B cell (primary cell): ENCODE data around the gene ANTXRL. TPM values are rescaled to one million over a fixed set of nuclear protein-coding genes. Genes with fewer than 3 reads are reported as not detected.

Experiments
- ATAC-seq: fragments of 200-7000 bp; cut with Tn5 transposase; one replicate; pipeline ENCODE4 v1.10.0; 2021; ENCODE audit warnings: low read depth, mild to moderate bottlenecking, moderate number of reproducible peaks, moderate library complexity
- CTCF ChIA-PET: fragments of 350-600 bp; sonication (Branson Sonifier 250); formaldehyde crosslinking; loops from one replicate; lab custom pipeline; 2021; ENCODE audit warnings: antibody characterized with exemption, inconsistent platforms; lab: Charles Lee
- POLR2A ChIA-PET: fragments of 350-600 bp; sonication (Branson Sonifier 250); formaldehyde crosslinking; loops from one replicate; lab custom pipeline; 2021; ENCODE audit warnings: antibody characterized with exemption; lab: Charles Lee
- DNase-seq: peaks from one replicate; pipeline ENCODE4 v3.0.0; 2013
- H2AFZ ChIP-seq: 2 replicates; pipeline ENCODE4 v1.6.1; 2012; ENCODE audit warnings: mild to moderate bottlenecking, low read depth, low read length; ENCODE audit not compliant: insufficient read depth, poor library complexity, severe bottlenecking
- H3K27ac ChIP-seq, 2 donors: 1 replicate in 1 of 2; 2 replicates in 1 of 2; pipeline ENCODE4 v1.5.1; 2012 to 2013; ENCODE audit warnings: low read length in 2 of 2, mild to moderate bottlenecking in 2 of 2, moderate library complexity in 1 of 2
- H3K27me3 ChIP-seq, 4 experiments: fragments of 200-600 bp in 1 of 4; sonication (generic) in 1 of 4; replicated peaks in 1 of 4; 1 replicate in 2 of 4; 2 replicates in 2 of 4; pipeline versions ENCODE4 v1.6.1 to v1.7.0; 2013 to 2016; ENCODE audit warnings: low read length in 3 of 4, mild to moderate bottlenecking in 2 of 4, mixed read lengths in 1 of 4, moderate library complexity in 1 of 4; ENCODE audit not compliant: insufficient read depth in 4 of 4, control insufficient read depth in 3 of 4; ENCODE audit errors: control extremely low read depth in 1 of 4
- H3K36me3 ChIP-seq, 2 experiments: replicated peaks in 1 of 2; 1 replicate in 1 of 2; 2 replicates in 1 of 2; pipeline versions ENCODE4 v1.6.1 to v1.7.1; 2013; ENCODE audit warnings: low read length in 1 of 2; ENCODE audit not compliant: insufficient read depth in 2 of 2, control insufficient read depth in 1 of 2; ENCODE audit errors: control extremely low read depth in 1 of 2, extremely low read depth in 1 of 2
- H3K4me1 ChIP-seq, 2 donors: fragments of 200-600 bp in 1 of 2; sonication (generic) in 1 of 2; 1 replicate in 1 of 2; 2 replicates in 1 of 2; pipeline versions ENCODE4 v1.5.1 to v1.6.1; 2013 to 2017; ENCODE audit warnings: low read length in 2 of 2; ENCODE audit not compliant: control insufficient read depth in 2 of 2, insufficient read depth in 2 of 2
- H3K4me2 ChIP-seq: replicated peaks from 2 replicates; pipeline ENCODE3; 2012; ENCODE audit warnings: mild to moderate bottlenecking, low read depth, low read length; ENCODE audit not compliant: poor library complexity, severe bottlenecking
- H3K4me3 ChIP-seq, 5 experiments: fragments of 200-600 bp in 1 of 5; sonication (generic) in 1 of 5; 1 replicate in 3 of 5; 2 replicates in 2 of 5; pipeline versions ENCODE4 v1.5.1 to v1.7.0; 2011 to 2016; ENCODE audit warnings: low read length in 4 of 5, mild to moderate bottlenecking in 4 of 5, low read depth in 2 of 5, control low read depth in 1 of 5, moderate library complexity in 1 of 5; ENCODE audit not compliant: insufficient read depth in 1 of 5; ENCODE audit errors: control extremely low read depth in 1 of 5, extremely low read depth in 1 of 5
- H3K79me2 ChIP-seq: fragments of 200-600 bp; sonication (generic); one replicate; pipeline ENCODE4 v1.6.0; 2016; ENCODE audit warnings: low read length; ENCODE audit not compliant: control insufficient read depth, insufficient read depth
- H3K9ac ChIP-seq: fragments of 200-600 bp; sonication (generic); 2 replicates; pipeline ENCODE4 v1.6.1; 2017; ENCODE audit warnings: mild to moderate bottlenecking, low read length, moderate library complexity
- H3K9me3 ChIP-seq, 3 donors: one replicate each; pipeline versions ENCODE4 v1.6.1 to v1.7.1; 2013; ENCODE audit warnings: low read length in 2 of 3; ENCODE audit not compliant: control insufficient read depth in 2 of 3, insufficient read depth in 1 of 3; ENCODE audit errors: control extremely low read depth in 1 of 3
- H4K20me1 ChIP-seq: 2 replicates; pipeline ENCODE4 v1.6.0; 2012; ENCODE audit warnings: mild to moderate bottlenecking, low read length; ENCODE audit not compliant: insufficient read depth, control insufficient read depth, poor library complexity, severe bottlenecking
- H3K27ac Mint-ChIP-seq: one replicate; pipeline ENCODE4 v1.8.0; 2021; ENCODE audit warnings: mixed read lengths
- H3K27me3 Mint-ChIP-seq: one replicate; pipeline ENCODE4 v1.8.0; 2021; ENCODE audit warnings: mixed read lengths
- H3K4me1 Mint-ChIP-seq: one replicate; pipeline ENCODE4 v1.8.0; 2021; ENCODE audit warnings: mixed read lengths
- H3K4me3 Mint-ChIP-seq: one replicate; pipeline ENCODE4 v1.8.0; 2021; ENCODE audit warnings: mixed read lengths
- H3K9me3 Mint-ChIP-seq: one replicate; pipeline ENCODE4 v1.8.0; 2022; ENCODE audit warnings: mixed read lengths; ENCODE audit not compliant: insufficient read depth
- CTCF ChIP-seq: fragments of 200-600 bp; IDR thresholded peaks from one replicate; pipeline ENCODE4 v1.8.0; 2022; ENCODE audit warnings: antibody characterized with exemption, mild to moderate bottlenecking
- EZH2 ChIP-seq: IDR thresholded peaks from 2 replicates; pipeline ENCODE4 v1.6.1; 2012; ENCODE audit warnings: borderline replicate concordance, low read depth, mild to moderate bottlenecking, moderate library complexity, low read length; ENCODE audit not compliant: insufficient read depth, poor library complexity, severe bottlenecking
- WGBS: methylation state at CpG from one replicate; pipeline ENCODE4 v1.1.5; 2013; ENCODE audit warnings: missing lambda C conversion rate; ENCODE audit not compliant: insufficient coverage; 5-methylcytosine and 5-hydroxymethylcytosine counted together
- intact Hi-C: fragments of 100-400 bp; cut with micrococcal nuclease; formaldehyde crosslinking; loops from one replicate; pipeline ENCODE4 v1.10.0; 2022
- polyA plus RNA-seq: library from polyadenylated mRNA; depleted of rRNA; stranded (reverse); fragments of >200 nt; gene quantifications from 2 replicates; pipeline ENCODE4 v1.2.3, GENCODE V29; 2012
- total RNA-seq, 2 donors: library from RNA; stranded (reverse); fragments of 120-200 nt in 1 of 2; gene quantifications; 1 replicate in 1 of 2; 2 replicates in 1 of 2; pipeline versions ENCODE4 v1.2.3 to v1.2.4, GENCODE V29; 2013 to 2022

The ANTXRL gene
- total and polyA plus RNA-seq, 2 donors (not counting 1 experiment from before 2014, with no cell fraction given): not detected

- DNase-seq (no peak), ATAC-seq (no peak)
- H2AFZ ChIP-seq: no peak overlapping the region
- ChIA-PET POLR2A (no interaction called here), CTCF (no interaction called here)
- Mint-ChIP-seq H3K4me1 (no peaks in the 10 kb centered on the region), H3K27me3 (no peaks in the 10 kb centered on the region), H3K4me3 (no peak overlapping the region), H3K27ac (no peak overlapping the region), H3K9me3 (peaks cover 3% of the 10 kb centered on the region)
- H3K9me3 ChIP-seq: peaks cover 0 to 2% (median 0%) of the 10 kb centered on the region in 3 donors
- H4K20me1 ChIP-seq: no peaks in the 10 kb centered on the region
- H3K4me2 ChIP-seq: no peak overlapping the region
- TF ChIP-seq EZH2 (no peak), CTCF (no peak)
- no peaks in the 10 kb centered on the region for H3K27me3 ChIP-seq
- H3K4me3 ChIP-seq: no peak overlapping the region
- peaks cover 2 to 7% of the 10 kb centered on the region in 2 experiments for H3K36me3 ChIP-seq
- H3K9ac ChIP-seq: no peak overlapping the region
- WGBS: 86% methylated on average over 12 of the region's 14 CpGs
- H3K79me2 ChIP-seq: peaks cover 5% of the 10 kb centered on the region
- intact Hi-C loops: no loop called here
- no peak overlapping the region for H3K27ac ChIP-seq
- H3K4me1 ChIP-seq: no peaks in the 10 kb centered on the region
Measured at GRCh38 chr10:46247808-46248569, 38.8 kb upstream of the ANTXRL start.

- ATAC-seq: no peak
- Histone ChIP-seq H3K36me3 (peaks cover 0 to 13% of the 10 kb centered on the region in 2 experiments), H2AFZ (no peak overlapping the region)
Measured at GRCh38 chr10:46248651-46249146, 38.1 kb upstream of the ANTXRL start.

More at GRCh38 chr10:46248651-46249146, 38.1 kb upstream of the ANTXRL start:
- CTCF ChIA-PET: no interaction called here
- H3K27me3 ChIP-seq: no peaks in the 10 kb centered on the region
- Mint-ChIP-seq H3K4me1 (no peaks in the 10 kb centered on the region), H3K27ac (no peak overlapping the region), H3K27me3 (no peaks in the 10 kb centered on the region), H3K9me3 (no peaks in the 10 kb centered on the region), H3K4me3 (no peak overlapping the region)
- H3K4me1 ChIP-seq: no peaks in the 10 kb centered on the region
- intact Hi-C loops: no loop called here
- H3K27ac ChIP-seq: no peak overlapping the region
- DNase-seq: no peak
- H3K9ac ChIP-seq: no peak overlapping the region
- POLR2A ChIA-PET: no interaction called here
- H4K20me1 ChIP-seq: no peaks in the 10 kb centered on the region
- peaks cover 12% of the 10 kb centered on the region for H3K79me2 ChIP-seq
- TF ChIP-seq CTCF (no peak), EZH2 (no peak)
- WGBS: 88% methylated on average over 8 of the region's 10 CpGs
- H3K4me3 ChIP-seq: no peak overlapping the region
- H3K4me2 ChIP-seq: no peak overlapping the region
- H3K9me3 ChIP-seq: peaks cover 0 to 2% (median 0%) of the 10 kb centered on the region in 3 donors
